IMR-90 (cell line): Measurements from ENCODE around the gene EGFR. TPM values are rescaled to one million over a fixed set of nuclear protein-coding genes. Genes with fewer than 3 reads are reported as not detected.

ENCODE experiments used
- ATAC-seq: fragments of 200-7000 bp; cut with Tn5 transposase; 2 replicates; pipeline ENCODE4 v1.9.1; 2020; ENCODE audit warnings: low read depth, mild to moderate bottlenecking, moderate library complexity
- BruUV-seq: library from RNA; stranded (reverse); fragments of 400-500 nt; replicated peaks from 2 replicates; lab custom pipeline; 2021; lab: Mats Ljungman, UMichigan
- CTCF ChIA-PET: fragments of 300-600 bp; formaldehyde crosslinking; extraction: SDS; loops from one replicate; lab custom pipeline; 2021; ENCODE audit warnings: antibody characterized with exemption; lab: Yijun Ruan, JAX
- POLR2A ChIA-PET: fragments of 300-600 bp; sonication (Branson Sonifier 250); formaldehyde crosslinking; loops from one replicate; lab custom pipeline; 2022; ENCODE audit warnings: antibody characterized with exemption; ENCODE audit not compliant: unreplicated experiment; lab: Charles Lee
- DNase-seq: peaks from one replicate; pipeline ENCODE4 v3.0.0; 2013
- H2AFZ ChIP-seq: replicated peaks from 2 replicates; pipeline ENCODE3; 2013; ENCODE audit warnings: low read length, mild to moderate bottlenecking; ENCODE audit not compliant: poor library complexity
- H2AK5ac ChIP-seq: 2 replicates; pipeline ENCODE4 v1.6.1; 2013; ENCODE audit warnings: low read depth, low read length, inconsistent platforms
- H2AK9ac ChIP-seq: replicated peaks from 2 replicates; pipeline ENCODE3; 2013; ENCODE audit warnings: mild to moderate bottlenecking, low read depth, low read length, moderate library complexity; ENCODE audit not compliant: poor library complexity
- H2BK120ac ChIP-seq: 2 replicates; pipeline ENCODE4 v1.6.1; 2013; ENCODE audit warnings: low read depth, low read length, inconsistent platforms
- H2BK15ac ChIP-seq: 3 replicates; pipeline ENCODE4 v1.6.1; 2013; ENCODE audit warnings: low read depth, low read length, inconsistent platforms
- H2BK20ac ChIP-seq: 2 replicates; pipeline ENCODE4 v1.6.1; 2013; ENCODE audit warnings: low read depth, mild to moderate bottlenecking, inconsistent platforms, low read length, moderate library complexity
- H2BK5ac ChIP-seq: 2 replicates; pipeline ENCODE4 v1.6.1; 2013; ENCODE audit warnings: mild to moderate bottlenecking, low read depth, low read length, inconsistent platforms; ENCODE audit not compliant: poor library complexity, severe bottlenecking
- H3K14ac ChIP-seq: replicated peaks from 2 replicates; pipeline ENCODE4 v1.6.1; 2013; ENCODE audit warnings: low read depth, low read length, inconsistent platforms
- H3K18ac ChIP-seq: 2 replicates; pipeline ENCODE4 v1.6.1; 2013; ENCODE audit warnings: low read depth, low read length, control low read depth
- H3K23ac ChIP-seq: 2 replicates; pipeline ENCODE4 v1.6.1; 2013; ENCODE audit warnings: low read depth, low read length, inconsistent platforms
- H3K27ac ChIP-seq: 2 replicates; pipeline ENCODE4 v1.5.1; 2013; ENCODE audit warnings: mild to moderate bottlenecking, control low read depth, low read length; ENCODE audit not compliant: insufficient read depth
- H3K27me3 ChIP-seq: 2 replicates; pipeline ENCODE4 v1.6.1; 2013; ENCODE audit warnings: low read length; ENCODE audit not compliant: control insufficient read depth, insufficient read depth
- H3K36me3 ChIP-seq: 2 replicates; pipeline ENCODE4 v1.6.1; 2013; ENCODE audit warnings: low read length, mixed read lengths; ENCODE audit not compliant: control insufficient read depth, insufficient read depth
- H3K4ac ChIP-seq: 2 replicates; pipeline ENCODE4 v1.6.1; 2013; ENCODE audit warnings: low read depth, low read length, inconsistent platforms
- H3K4me1 ChIP-seq: 2 replicates; pipeline ENCODE4 v1.6.1; 2013; ENCODE audit warnings: low read length, mixed read lengths; ENCODE audit not compliant: control insufficient read depth, insufficient read depth
- H3K4me2 ChIP-seq: 2 replicates; pipeline ENCODE4 v1.6.1; 2013; ENCODE audit warnings: low read depth, mild to moderate bottlenecking, control low read depth, low read length, moderate library complexity
- H3K4me3 ChIP-seq: 2 replicates; pipeline ENCODE4 v1.5.1; 2013; ENCODE audit warnings: low read depth, mild to moderate bottlenecking, control low read depth, low read length, moderate library complexity; ENCODE audit not compliant: insufficient read depth
- H3K56ac ChIP-seq: 2 replicates; pipeline ENCODE4 v1.6.1; 2013; ENCODE audit warnings: low read length, inconsistent platforms; ENCODE audit not compliant: insufficient read depth; ENCODE audit errors: extremely low read depth
- H3K79me1 ChIP-seq, 2 experiments: 2 replicates each; pipeline ENCODE4 v1.6.1; 2013; ENCODE audit warnings: low read length in 2 of 2, inconsistent platforms in 1 of 2, low read depth in 1 of 2
- H3K9ac ChIP-seq: 2 replicates; pipeline ENCODE4 v1.6.1; 2013; ENCODE audit warnings: low read depth, low read length, control low read depth
- H3K9me1 ChIP-seq: 2 replicates; pipeline ENCODE4 v1.6.1; 2013; ENCODE audit warnings: low read length, inconsistent platforms; ENCODE audit not compliant: insufficient read depth
- H3K9me3 ChIP-seq: 2 replicates; pipeline ENCODE4 v1.6.1; 2013; ENCODE audit warnings: low read length; ENCODE audit not compliant: control insufficient read depth, insufficient read depth
- H4K20me1 ChIP-seq: 2 replicates; pipeline ENCODE4 v1.6.1; 2013; ENCODE audit warnings: low read length, inconsistent platforms; ENCODE audit not compliant: insufficient read depth
- H4K5ac ChIP-seq: 2 replicates; pipeline ENCODE4 v1.6.1; 2013; ENCODE audit warnings: mild to moderate bottlenecking, low read depth, low read length, control low read depth
- H4K8ac ChIP-seq, 2 experiments: 2 replicates each; pipeline ENCODE4 v1.6.1; 2013; ENCODE audit warnings: low read depth in 2 of 2, low read length in 2 of 2, control low read depth in 1 of 2, inconsistent platforms in 1 of 2
- H4K91ac ChIP-seq: 2 replicates; pipeline ENCODE4 v1.6.1; 2013; ENCODE audit warnings: low read depth, low read length, inconsistent platforms; ENCODE audit not compliant: insufficient read depth
- BHLHE40 ChIP-seq: fragments of 150-350 bp; IDR thresholded peaks from 2 replicates; pipeline ENCODE4 v1.6.1; 2016; ENCODE audit warnings: mild to moderate bottlenecking, low read depth, low read length
- CEBPB ChIP-seq: IDR thresholded peaks from 2 replicates; pipeline ENCODE4 v1.6.1; 2012; ENCODE audit warnings: low read depth, low read length, improper control_type of control experiment
- CHD1 ChIP-seq: IDR thresholded peaks from 2 replicates; pipeline ENCODE4 v1.6.1; 2012; ENCODE audit warnings: low read depth, low read length, improper control_type of control experiment
- CTCF ChIP-seq: conservative IDR thresholded peaks from 2 replicates; pipeline ENCODE4 v1.5.1; 2012; ENCODE audit warnings: mild to moderate bottlenecking, low read depth, low read length, improper control_type of control experiment
- ELK1 ChIP-seq: fragments of 150-350 bp; IDR thresholded peaks from 2 replicates; pipeline ENCODE4 v1.6.1; 2016; ENCODE audit warnings: low read depth, mild to moderate bottlenecking, low read length, moderate library complexity, borderline replicate concordance
- FOS ChIP-seq: fragments of 150-350 bp; IDR thresholded peaks from 2 replicates; pipeline ENCODE4 v1.6.1; 2016; ENCODE audit warnings: low read depth, low read length
- MAZ ChIP-seq: IDR thresholded peaks from 2 replicates; pipeline ENCODE4 v1.6.1; 2012; ENCODE audit warnings: low read depth, mild to moderate bottlenecking, low read length, improper control_type of control experiment, moderate library complexity, borderline replicate concordance
- MXI1 ChIP-seq: IDR thresholded peaks from 2 replicates; pipeline ENCODE4 v1.6.1; 2012; ENCODE audit warnings: low read depth, mild to moderate bottlenecking, low read length, moderate library complexity, borderline replicate concordance
- NFE2L2 ChIP-seq: fragments of 150-350 bp; IDR thresholded peaks from 2 replicates; pipeline ENCODE4 v1.6.1; 2016; ENCODE audit warnings: low read depth, mild to moderate bottlenecking, low read length
- POLR2A ChIP-seq: IDR thresholded peaks from 2 replicates; pipeline ENCODE4 v1.6.1; 2012; ENCODE audit warnings: mild to moderate bottlenecking, low read depth, low read length
- RAD21 ChIP-seq: IDR thresholded peaks from 2 replicates; pipeline ENCODE4 v1.6.1; 2012; ENCODE audit warnings: low read length, improper control_type of control experiment
- RCOR1 ChIP-seq: IDR thresholded peaks from 2 replicates; pipeline ENCODE4 v1.6.1; 2012; ENCODE audit warnings: mild to moderate bottlenecking, low read length, improper control_type of control experiment; ENCODE audit not compliant: insufficient replicate concordance
- RFX5 ChIP-seq: IDR thresholded peaks from 2 replicates; pipeline ENCODE4 v1.8.0; 2012; ENCODE audit warnings: low read depth, mild to moderate bottlenecking, low read length, moderate library complexity
- USF2 ChIP-seq: fragments of 150-350 bp; IDR thresholded peaks from 2 replicates; pipeline ENCODE4 v1.6.1; 2017; ENCODE audit warnings: mild to moderate bottlenecking, antibody characterized with exemption, low read length, low read depth
- WGBS, 2 experiments: methylation state at CpG; one replicate each; pipeline versions ENCODE4 v1.1.5 to v1.1.7; 2013; ENCODE audit warnings: missing lambda C conversion rate in 2 of 2; ENCODE audit not compliant: insufficient read length in 1 of 2; ENCODE audit errors: extremely low coverage in 2 of 2; 5-methylcytosine and 5-hydroxymethylcytosine counted together
- dilution Hi-C: fragments of 300-500 bp; cut with HindIII; formaldehyde crosslinking; loops from one replicate; pipeline ENCODE4 v1.14.3; 2018; ENCODE audit warnings: low sequenced_read_pairs; ENCODE audit not compliant: unreplicated experiment
- in situ Hi-C: fragments of 300-500 bp; cut with MboI; formaldehyde crosslinking; loops from 3 replicates; pipeline ENCODE4 v1.14.3; 2019; ENCODE audit warnings: low sequenced_read_pairs, inconsistent platforms, mixed read lengths
- intact Hi-C: fragments of 100-400 bp; cut with micrococcal nuclease; formaldehyde crosslinking; loops from 2 replicates; pipeline ENCODE4 v1.10.0; 2022
- polyA plus RNA-seq, 3 experiments: library from polyadenylated mRNA; depleted of rRNA; stranded (reverse); fragments of >200 nt; gene quantifications; 2 replicates each; pipeline ENCODE4 v1.2.3, GENCODE V29; 2012; ENCODE audit warnings: low replicate concordance in 1 of 3
- total RNA-seq: library from RNA; depleted of rRNA; stranded (reverse); fragments of >200 nt; gene quantifications from 2 replicates; pipeline ENCODE4 v1.2.3, GENCODE V29; 2012

The EGFR gene
- total and polyA plus RNA-seq, 2 of the 4 experiments (the other 2 are of a cell fraction): 36.9 to 60.4 TPM

- TF ChIP-seq MAZ: no peak
- no peak for TF ChIP-seq NFE2L2
- TF ChIP-seq CHD1: no peak
- TF ChIP-seq ELK1: no peak
- no peak for TF ChIP-seq RAD21
- TF ChIP-seq RCOR1: no peak
- TF ChIP-seq FOS: no peak
- no peak for TF ChIP-seq USF2
- TF ChIP-seq MXI1: no peak
- no peak for TF ChIP-seq RFX5
- no peak for TF ChIP-seq BHLHE40
- no peak for TF ChIP-seq POLR2A
- no peak for TF ChIP-seq CTCF
- no peak for TF ChIP-seq CEBPB
- Histone ChIP-seq H4K91ac (no peak overlapping the region), H3K36me3 (no peaks in the 10 kb centered on the region), H3K4me3 (no peak overlapping the region), H3K4ac (no peak overlapping the region), H3K4me2 (no peak overlapping the region), H2AFZ (no peak overlapping the region), H2AK5ac (no peak overlapping the region), H3K14ac (no peak overlapping the region), H2BK5ac (no peak overlapping the region), H3K9ac (no peak overlapping the region), H3K56ac (no peak overlapping the region), H2BK20ac (no peak overlapping the region), H3K9me3 (peaks cover 11% of the 10 kb centered on the region), H2AK9ac (no peak overlapping the region), H3K23ac (no peak overlapping the region), H2BK15ac (no peak overlapping the region), H4K20me1 (no peaks in the 10 kb centered on the region), H3K79me1 (no peaks in the 10 kb centered on the region), H3K27ac (no peak overlapping the region), H3K27me3 (peaks cover 10% of the 10 kb centered on the region), H3K18ac (no peak overlapping the region), H3K4me1 (no peaks in the 10 kb centered on the region), H2BK120ac (no peak overlapping the region), H4K5ac (no peak overlapping the region), H4K8ac (no peak overlapping the region), H3K9me1 (no peaks in the 10 kb centered on the region)
- WGBS, 2 experiments: 93% methylated on average over 4 of the region's 7 CpGs; no CpG with 5 or more reads in 1 of the 2 experiments
- ChIA-PET CTCF (interaction anchor here (0.7 kb wide), 1 partner anchor 20 kb away, joined by 3 read pairs; no protein-coding TSS in a partner anchor), POLR2A (no interaction called here)
- DNase-seq (no peak), ATAC-seq (no peak)
- dilution Hi-C loops (no loop called here), in situ Hi-C loops (no loop called here), intact Hi-C loops (no loop called here)
- BruUV-seq: no TSS peak
Measured at GRCh38 chr7:55231736-55232280, 213.0 kb downstream of the EGFR start.
